ENCODE results near the gene JADE2.

DNA sequence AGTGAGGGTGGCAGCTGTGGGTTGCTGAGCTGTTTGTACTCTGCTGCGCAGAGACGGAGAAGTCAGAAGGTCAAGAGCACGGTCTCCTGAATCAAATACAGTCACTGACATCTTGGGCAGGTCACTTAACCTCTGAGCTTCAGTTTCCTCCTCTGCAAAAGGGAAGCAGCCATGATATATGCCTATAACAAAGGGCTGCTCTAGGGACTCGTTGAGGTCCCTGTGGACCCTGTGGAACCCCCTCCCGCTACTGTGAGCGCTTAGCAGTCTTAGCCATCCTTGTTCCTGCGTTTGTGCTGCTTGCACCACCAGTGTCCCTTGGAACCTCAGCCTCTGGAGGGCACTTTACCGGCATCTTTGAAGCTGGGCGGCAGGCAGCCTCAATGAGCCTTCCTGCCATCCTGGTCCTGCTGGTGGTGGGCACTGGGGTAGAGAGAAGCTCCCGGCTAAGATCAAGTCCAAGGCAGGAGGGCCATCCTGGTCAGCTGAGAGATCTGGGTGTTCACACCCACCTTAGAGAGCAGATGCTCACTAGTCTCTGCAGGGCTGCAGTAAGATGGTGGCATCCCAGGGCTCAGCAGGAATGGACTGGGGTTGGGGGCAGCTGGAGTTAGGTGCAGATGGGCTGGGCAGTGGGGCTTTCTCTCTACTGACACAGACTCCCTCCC lies 8.7 kb downstream of the JADE2 start:
- TF ChIP-seq POLR2AphosphoS5 (IDR thresholded peaks at IDR 0.05; ENCODE audit: low read depth, low read length) (no peak), POLR2A (IDR thresholded peaks at IDR 0.05; ENCODE audit: low read depth, low read length) (no peak), TAF1 (IDR thresholded peaks at IDR 0.05; ENCODE audit: borderline replicate concordance, low read depth, low read length) (no peak)

All from GM12892 (cell line).